Activated CD4-positive, CD25-positive, alpha-beta regulatory T cell treated with anti-CD3 and anti-CD28 coated beads, Interleukin-2, amount 50 U/mL, for 72 hours (primary cell): ENCODE results near the gene FAM193A.
A peak's percentile ranks its signal among the peaks of the same experiment; 100 is the strongest.
"Not testable (repeated sequence)": the region's sequence is repeated elsewhere in the genome, so short reads cannot be mapped to it uniquely, and the experiment has no call there.

Source experiments
- DNase-seq: peaks from one replicate; pipeline ENCODE4 v3.0.0; 2021

Gene FAM193A

GRCh38 chr4:2526559-2526958, 9.9 kb upstream of the FAM193A start:
- no peak for DNase-seq

GRCh38 chr4:2534904-2535375, 1.5 kb upstream of the FAM193A start:
- DNase-seq, result no peak

- peak; percentile 60 for DNase-seq
These were observed 863 bp upstream of the FAM193A start for GRCh38 chr4:2535376-2536192.

GRCh38 chr4:2537011-2537830, 774 bp downstream of the FAM193A start:
- peak; percentile 69 for DNase-seq

GRCh38 chr4:2543580-2544191, 7.2 kb downstream of the FAM193A start:
- not testable (repeated sequence) for DNase-seq

- DNase-seq, result no peak
These were observed 9.0 kb downstream of the FAM193A start for GRCh38 chr4:2545321-2546013.

GRCh38 chr4:2546286-2546823, 9.9 kb downstream of the FAM193A start:
- DNase-seq, result no peak

- not testable (repeated sequence) for DNase-seq
These were observed 10.7 kb downstream of the FAM193A start for GRCh38 chr4:2546961-2547691.

GRCh38 chr4:2551118-2551517, 14.7 kb downstream of the FAM193A start:
- DNase-seq, result no peak

- no peak for DNase-seq
These were observed 16.4 kb downstream of the FAM193A start for GRCh38 chr4:2552806-2553205.

GRCh38 chr4:2558301-2558700, 21.9 kb downstream of the FAM193A start:
- DNase-seq, result no peak

- DNase-seq, result no peak
These were observed 23.7 kb downstream of the FAM193A start for GRCh38 chr4:2560167-2560566.

- no peak for DNase-seq
These were observed 29.1 kb downstream of the FAM193A start for GRCh38 chr4:2565533-2565932.

- no peak for DNase-seq
These were observed 33.6 kb downstream of the FAM193A start for GRCh38 chr4:2570036-2570435.

- DNase-seq, result peak; percentile 37
These were observed 34.2 kb downstream of the FAM193A start for GRCh38 chr4:2570551-2571222.

- no peak for DNase-seq
These were observed 35.6 kb downstream of the FAM193A start for GRCh38 chr4:2572076-2572475.

GRCh38 chr4:2572866-2573265, 36.4 kb downstream of the FAM193A start:
- no peak for DNase-seq

GRCh38 chr4:2574009-2574408, 37.6 kb downstream of the FAM193A start:
- no peak for DNase-seq

- no peak for DNase-seq
These were observed 38.4 kb downstream of the FAM193A start for GRCh38 chr4:2574863-2575262.

- DNase-seq, result no peak
These were observed 39.8 kb downstream of the FAM193A start for GRCh38 chr4:2576290-2576689.

- no peak for DNase-seq
These were observed 41.7 kb downstream of the FAM193A start for GRCh38 chr4:2578106-2578505.
